Sigmoid colon (tissue), 7 donors: ENCODE data around the gene MCF2L. TPM values are rescaled to one million over a fixed set of nuclear protein-coding genes. Genes with fewer than 3 reads are reported as not detected.

Source experiments
- DNase-seq: peaks from one replicate; pipeline ENCODE4 v3.0.0-alpha.2; 2019
- H3K27ac ChIP-seq, 4 donors: fragments of 200-600 bp; sonication (generic); one replicate each; pipeline ENCODE4 v1.5.1; 2016 to 2019; ENCODE audit warnings: mild to moderate bottlenecking in 1 of 4
- H3K27me3 ChIP-seq, 3 donors: fragments of 200-600 bp; sonication (generic); one replicate each; pipeline ENCODE4 v1.5.1; 2019; ENCODE audit warnings: mild to moderate bottlenecking in 1 of 3
- H3K36me3 ChIP-seq, 4 donors: fragments of 200-600 bp; sonication (generic); one replicate each; pipeline ENCODE4 v1.5.1; 2016 to 2019
- H3K4me1 ChIP-seq, 4 donors: fragments of 200-600 bp; sonication (generic); one replicate each; pipeline ENCODE4 v1.5.1; 2017 to 2019
- H3K4me3 ChIP-seq, 4 donors: fragments of 200-600 bp; sonication (generic); one replicate each; pipeline ENCODE4 v1.5.1; 2017 to 2019; ENCODE audit warnings: mild to moderate bottlenecking in 2 of 4, moderate library complexity in 1 of 4
- H3K9me3 ChIP-seq, 4 donors: fragments of 200-600 bp in 3 of 4; sonication (generic) in 3 of 4; one replicate each; pipeline versions ENCODE4 v1.5.1 to v1.6.1; 2013 to 2019
- EP300 ChIP-seq, 4 donors: sonication (generic); formaldehyde crosslinking; IDR thresholded peaks; one replicate each; pipeline ENCODE4 v1.6.1; 2017; ENCODE audit warnings: antibody characterized with exemption in 4 of 4
- POLR2A ChIP-seq, 2 donors: fragments of 450-650 bp; IDR thresholded peaks; one replicate each; pipeline ENCODE4 v1.6.1; 2016; ENCODE audit warnings: antibody characterized with exemption in 2 of 2, mild to moderate bottlenecking in 2 of 2, moderate library complexity in 2 of 2
- POLR2AphosphoS5 ChIP-seq, 4 donors: sonication (generic); formaldehyde crosslinking; IDR thresholded peaks; one replicate each; pipeline ENCODE4 v1.6.1; 2017; ENCODE audit warnings: antibody characterized with exemption in 4 of 4
- WGBS, 2 donors: extraction: QIAGEN DNeasy Blood & Tissue Kit; methylation state at CpG; one replicate each; pipeline ENCODE4 v1.1.7; 2013; 5-methylcytosine and 5-hydroxymethylcytosine counted together
- intact Hi-C: fragments of 100-400 bp; cut with DNase I; formaldehyde crosslinking; loops from one replicate; pipeline ENCODE4 v1.15.1; 2023
- polyA plus RNA-seq, 3 donors: library from polyadenylated mRNA; stranded (reverse); fragments of 200-250 nt; gene quantifications; one replicate each; pipeline ENCODE4 v1.2.3, GENCODE V29; 2013
- total RNA-seq, 4 donors: library from RNA; depleted of rRNA; stranded (reverse); fragments of >200 nt; gene quantifications; one replicate each; pipeline ENCODE4 v1.1.0, GENCODE V29; 2016
- TF ChIP-seq, protein P1 (sequence below), 4 experiments: fragments of 450-650 bp in 3 of 4; fragments of 200-600 bp in 1 of 4; IDR thresholded peaks; one replicate each; pipeline ENCODE4 v1.5.1; 2016 to 2019; ENCODE audit warnings: antibody characterized with exemption in 4 of 4, mild to moderate bottlenecking in 3 of 4, moderate library complexity in 2 of 4
- donor health status: healthy with polysubstance abuse.
- donor health status: Bipolar disorder and iron deficiency.
- donor health status: healthy.

MCF2L gene
- total and polyA plus RNA-seq, 7 donors: 7.5 to 59.9 (median 20.2) TPM

DNA sequence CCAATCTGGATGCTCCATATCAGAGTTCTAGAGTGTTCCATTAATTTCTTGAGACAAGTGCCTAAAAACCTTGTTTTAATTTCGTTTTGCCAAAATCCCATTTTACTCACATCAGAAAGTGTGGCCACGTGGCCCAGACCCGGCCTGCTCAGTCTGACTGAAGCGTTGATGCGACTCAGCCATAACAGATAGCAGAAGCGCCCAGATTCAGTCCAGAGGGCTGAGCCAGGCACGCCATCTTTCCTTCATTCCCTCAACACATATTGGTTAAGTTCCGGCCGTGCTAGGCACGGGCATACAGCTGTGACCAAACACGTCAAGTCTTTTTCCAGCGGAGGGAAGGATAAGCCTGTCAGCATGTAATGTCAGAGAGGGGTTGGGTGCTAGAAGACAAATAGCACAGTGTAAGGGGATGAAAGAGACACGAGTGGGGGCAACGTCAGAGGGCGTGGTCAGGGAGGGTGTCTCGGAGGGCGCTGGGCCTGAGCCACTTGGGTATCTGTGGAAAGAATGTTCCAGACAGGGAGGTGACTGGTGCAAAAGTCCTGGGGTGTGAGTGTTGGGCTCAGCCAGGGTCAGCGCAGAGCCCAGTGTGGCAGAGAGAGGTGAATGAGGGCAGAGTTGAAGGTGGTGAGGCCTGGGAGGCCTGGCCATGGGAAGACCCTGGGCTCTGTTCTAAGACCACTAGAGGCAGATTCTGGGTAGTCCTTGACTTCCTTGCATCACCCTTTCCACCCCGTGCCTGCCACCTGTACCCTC lies 156.7 kb downstream of the MCF2L start:
- WGBS, 2 donors: 91 to 92% methylated on average over 19 of the region's 19 CpGs
- Histone ChIP-seq H3K27me3 (peaks cover 0 to 10% (median 4%) of the 10 kb centered on the region in 3 donors), H3K4me3 (no peak overlapping the region), H3K9me3 (no peaks in the 10 kb centered on the region), H3K36me3 (no peaks in the 10 kb centered on the region), H3K4me1 (peaks cover 0 to 8% (median 6%) of the 10 kb centered on the region in 4 donors), H3K27ac (no peak overlapping the region)
- DNase-seq: no peak
- TF ChIP-seq POLR2AphosphoS5 (IDR thresholded peaks at IDR 0.05) (no peak), POLR2A (IDR thresholded peaks at IDR 0.05) (no peak), EP300 (IDR thresholded peaks at IDR 0.05) (no peak)
- TF ChIP-seq, protein P1, sequence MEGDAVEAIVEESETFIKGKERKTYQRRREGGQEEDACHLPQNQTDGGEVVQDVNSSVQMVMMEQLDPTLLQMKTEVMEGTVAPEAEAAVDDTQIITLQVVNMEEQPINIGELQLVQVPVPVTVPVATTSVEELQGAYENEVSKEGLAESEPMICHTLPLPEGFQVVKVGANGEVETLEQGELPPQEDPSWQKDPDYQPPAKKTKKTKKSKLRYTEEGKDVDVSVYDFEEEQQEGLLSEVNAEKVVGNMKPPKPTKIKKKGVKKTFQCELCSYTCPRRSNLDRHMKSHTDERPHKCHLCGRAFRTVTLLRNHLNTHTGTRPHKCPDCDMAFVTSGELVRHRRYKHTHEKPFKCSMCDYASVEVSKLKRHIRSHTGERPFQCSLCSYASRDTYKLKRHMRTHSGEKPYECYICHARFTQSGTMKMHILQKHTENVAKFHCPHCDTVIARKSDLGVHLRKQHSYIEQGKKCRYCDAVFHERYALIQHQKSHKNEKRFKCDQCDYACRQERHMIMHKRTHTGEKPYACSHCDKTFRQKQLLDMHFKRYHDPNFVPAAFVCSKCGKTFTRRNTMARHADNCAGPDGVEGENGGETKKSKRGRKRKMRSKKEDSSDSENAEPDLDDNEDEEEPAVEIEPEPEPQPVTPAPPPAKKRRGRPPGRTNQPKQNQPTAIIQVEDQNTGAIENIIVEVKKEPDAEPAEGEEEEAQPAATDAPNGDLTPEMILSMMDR (IDR thresholded peaks at IDR 0.05): no peak
- intact Hi-C loops: no loop called here

DNA sequence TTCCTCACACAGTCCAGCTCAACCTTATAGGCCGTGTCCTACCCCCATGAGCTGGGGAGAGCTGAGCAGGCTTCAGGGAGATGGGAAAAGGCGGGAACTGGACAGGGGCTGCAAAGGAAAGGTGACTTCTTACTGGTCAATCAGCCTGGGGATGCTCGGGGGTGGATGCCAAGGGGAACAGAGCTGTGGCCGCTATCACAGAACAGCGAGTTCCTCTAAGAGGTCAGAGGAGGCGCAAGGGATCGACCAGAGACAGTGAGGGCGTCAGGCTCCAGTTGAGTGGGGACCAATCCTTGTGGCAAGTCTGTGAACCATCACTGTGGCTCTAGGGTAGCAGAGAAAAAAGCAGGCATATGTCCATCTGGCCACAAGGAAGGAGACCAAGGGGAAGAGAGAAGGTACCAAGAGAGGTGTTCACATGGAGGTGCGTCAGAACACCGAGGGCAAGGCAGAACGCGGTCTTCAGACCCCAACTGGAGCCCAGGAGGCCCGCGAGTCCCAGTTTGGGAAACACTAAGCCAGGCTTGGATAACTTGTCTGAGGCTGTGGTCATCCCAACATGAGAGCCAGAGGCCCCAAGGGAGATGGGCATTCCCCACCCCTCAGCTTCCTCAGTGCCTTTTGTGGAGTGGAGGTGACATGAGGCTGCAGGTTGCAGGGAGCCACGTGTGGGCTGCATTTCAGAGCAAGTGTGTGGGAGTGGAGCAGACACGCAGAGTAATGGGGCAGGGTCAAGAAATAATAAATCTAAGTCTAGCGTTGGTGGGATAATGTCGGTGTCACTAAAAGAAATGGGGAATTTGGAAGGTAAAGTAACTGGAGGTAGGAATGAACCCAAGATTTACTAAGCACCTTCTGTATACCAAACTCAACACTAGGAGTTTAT lies 157.5 kb downstream of the MCF2L start:
- Histone ChIP-seq H3K9me3 (no peaks in the 10 kb centered on the region), H3K27me3 (peaks cover 0 to 15% (median 4%) of the 10 kb centered on the region in 3 donors), H3K4me1 (peaks cover 0 to 8% (median 6%) of the 10 kb centered on the region in 4 donors), H3K36me3 (no peaks in the 10 kb centered on the region), H3K4me3 (no peak overlapping the region), H3K27ac (no peak overlapping the region)
- no peak for DNase-seq
- 88 to 92% methylated on average over 18 of the region's 18 CpGs for WGBS, 2 donors
- intact Hi-C loops: no loop called here
- TF ChIP-seq POLR2AphosphoS5 (IDR thresholded peaks at IDR 0.05): no peak
- no peak for TF ChIP-seq EP300 (IDR thresholded peaks at IDR 0.05)
- TF ChIP-seq, protein P1 (IDR thresholded peaks at IDR 0.05): no peak
- no peak for TF ChIP-seq POLR2A (IDR thresholded peaks at IDR 0.05)

DNA sequence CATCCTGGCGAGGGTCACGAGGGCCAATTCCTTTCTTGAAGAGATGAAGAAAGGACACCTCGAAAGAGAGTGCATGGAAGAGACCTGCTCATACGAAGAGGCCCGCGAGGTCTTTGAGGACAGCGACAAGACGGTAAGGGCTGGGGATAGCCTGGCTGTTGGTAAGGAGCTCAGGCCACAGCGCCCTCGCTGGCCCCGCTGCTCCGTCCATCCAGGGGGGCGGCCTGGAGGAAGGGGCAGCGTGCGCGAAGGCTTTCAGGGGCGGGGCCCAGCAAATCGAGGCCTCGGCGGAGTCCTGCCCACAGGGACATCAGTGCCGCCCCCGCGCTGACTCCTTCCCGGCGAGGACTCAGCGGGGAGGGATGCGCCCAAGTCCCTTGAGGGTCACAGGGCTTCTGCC lies 160.5 kb downstream of the MCF2L start:
- no peak for DNase-seq
- Histone ChIP-seq H3K4me3 (peak overlapping the region in 3 of 4 donors; percentile 29 to 39 (median 37)), H3K27me3 (peaks cover 0 to 15% (median 4%) of the 10 kb centered on the region in 3 donors), H3K27ac (no peak overlapping the region), H3K9me3 (no peaks in the 10 kb centered on the region), H3K4me1 (peaks cover 0 to 8% (median 6%) of the 10 kb centered on the region in 4 donors), H3K36me3 (no peaks in the 10 kb centered on the region)
- TF ChIP-seq POLR2A (IDR thresholded peaks at IDR 0.05) (no peak), EP300 (IDR thresholded peaks at IDR 0.05) (no peak), POLR2AphosphoS5 (IDR thresholded peaks at IDR 0.05) (no peak)
- TF ChIP-seq, protein P1 (IDR thresholded peaks at IDR 0.05): no peak
- 76 to 91% methylated on average over 27 of the region's 27 CpGs for WGBS, 2 donors
- intact Hi-C loops: no loop called here

DNA sequence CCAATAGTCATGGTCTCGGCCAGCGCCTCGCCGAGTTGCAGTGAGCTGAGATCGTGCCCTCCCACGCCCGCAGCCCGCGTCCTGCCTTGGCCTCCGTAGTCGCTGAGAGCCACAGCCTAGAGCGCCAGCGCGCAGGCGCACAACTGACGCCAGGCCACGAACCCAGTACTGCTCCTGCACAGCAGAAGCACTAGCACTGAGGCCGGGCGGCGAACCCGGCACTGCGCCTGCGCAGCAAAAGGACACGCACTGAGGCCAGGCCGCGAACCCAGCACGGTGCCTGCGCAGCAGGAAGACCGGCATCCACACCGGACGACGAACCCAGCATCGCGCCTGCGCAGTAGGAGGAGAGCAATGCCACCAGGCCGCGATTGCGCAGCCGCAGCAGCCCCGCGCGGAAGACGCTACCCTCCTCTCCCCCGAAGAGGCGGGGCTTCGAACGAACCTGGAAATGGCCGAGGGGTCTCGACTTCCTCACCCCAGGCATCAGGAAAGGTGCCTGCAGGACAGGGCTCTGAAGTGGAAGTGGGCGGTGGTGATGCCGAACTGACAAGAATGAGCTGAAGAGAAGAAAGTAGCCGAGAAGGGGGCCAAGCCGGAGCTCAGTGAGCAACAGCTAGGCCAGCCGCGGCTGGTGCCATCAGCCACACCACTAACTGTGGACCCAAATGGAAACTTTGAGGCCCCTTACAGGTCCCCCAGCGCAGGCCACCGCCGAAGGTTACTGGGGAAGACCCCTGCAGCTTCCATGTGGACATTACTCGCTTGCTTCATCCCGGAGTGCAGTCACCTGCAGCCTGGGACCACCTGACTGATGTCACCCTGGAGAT lies 161.1 kb downstream of the MCF2L start:
- Histone ChIP-seq H3K4me3 (peak overlapping the region in 3 of 4 donors; percentile 29 to 39 (median 37)), H3K36me3 (no peaks in the 10 kb centered on the region), H3K9me3 (no peaks in the 10 kb centered on the region), H3K4me1 (peaks cover 0 to 8% (median 6%) of the 10 kb centered on the region in 4 donors), H3K27me3 (peaks cover 0 to 15% (median 4%) of the 10 kb centered on the region in 3 donors), H3K27ac (no peak overlapping the region)
- WGBS, 2 donors: 51 to 78% methylated on average over 60 of the region's 60 CpGs
- TF ChIP-seq, protein P1 (IDR thresholded peaks at IDR 0.05): no peak
- TF ChIP-seq POLR2AphosphoS5 (IDR thresholded peaks at IDR 0.05) (no peak), POLR2A (IDR thresholded peaks at IDR 0.05) (no peak), EP300 (IDR thresholded peaks at IDR 0.05) (no peak)
- no peak for DNase-seq
- intact Hi-C loops: no loop called here
